ENCODE data around the gene OR14K1.

- TF ChIP-seq, protein P1, sequence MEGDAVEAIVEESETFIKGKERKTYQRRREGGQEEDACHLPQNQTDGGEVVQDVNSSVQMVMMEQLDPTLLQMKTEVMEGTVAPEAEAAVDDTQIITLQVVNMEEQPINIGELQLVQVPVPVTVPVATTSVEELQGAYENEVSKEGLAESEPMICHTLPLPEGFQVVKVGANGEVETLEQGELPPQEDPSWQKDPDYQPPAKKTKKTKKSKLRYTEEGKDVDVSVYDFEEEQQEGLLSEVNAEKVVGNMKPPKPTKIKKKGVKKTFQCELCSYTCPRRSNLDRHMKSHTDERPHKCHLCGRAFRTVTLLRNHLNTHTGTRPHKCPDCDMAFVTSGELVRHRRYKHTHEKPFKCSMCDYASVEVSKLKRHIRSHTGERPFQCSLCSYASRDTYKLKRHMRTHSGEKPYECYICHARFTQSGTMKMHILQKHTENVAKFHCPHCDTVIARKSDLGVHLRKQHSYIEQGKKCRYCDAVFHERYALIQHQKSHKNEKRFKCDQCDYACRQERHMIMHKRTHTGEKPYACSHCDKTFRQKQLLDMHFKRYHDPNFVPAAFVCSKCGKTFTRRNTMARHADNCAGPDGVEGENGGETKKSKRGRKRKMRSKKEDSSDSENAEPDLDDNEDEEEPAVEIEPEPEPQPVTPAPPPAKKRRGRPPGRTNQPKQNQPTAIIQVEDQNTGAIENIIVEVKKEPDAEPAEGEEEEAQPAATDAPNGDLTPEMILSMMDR (IDR thresholded peaks at IDR 0.05), result no peak
- no peak for TF ChIP-seq POLR2A (IDR thresholded peaks at IDR 0.05)
Measured at GRCh38 chr1:247740721-247741120, 2.3 kb downstream of the OR14K1 start.

Data from ovary (tissue), 3 donors.